Right ventricle myocardium superior (tissue), 1 donor: ENCODE data around the gene SPTLC2. TPM values are rescaled to one million over a fixed set of nuclear protein-coding genes. Genes with fewer than 3 reads are reported as not detected.
"Not testable (repeated sequence)": the region's sequence is repeated elsewhere in the genome, so short reads cannot be mapped to it uniquely, and the experiment has no call there.

Experiments used
- ATAC-seq: fragments of 200-7000 bp; cut with Tn5 transposase; one replicate; pipeline ENCODE4 v1.9.1; 2020; ENCODE audit warnings: mild to moderate bottlenecking; ENCODE audit not compliant: poor library complexity
- DNase-seq: peaks from one replicate; pipeline ENCODE4 v3.0.0-alpha.2; 2020
- intact Hi-C: fragments of 100-400 bp; cut with DNase I; formaldehyde crosslinking; loops from one replicate; pipeline ENCODE4 v1.11.2; 2022
- total RNA-seq: library from RNA; stranded (reverse); fragmentation: NEBNext Ultra II Directional; extraction: Animal tissue kit (Norgen Biotek cat#: 25700); gene quantifications from one replicate; pipeline ENCODE4 v1.2.1, GENCODE V29; 2021
- donor health status: DM: no; HTN: yes; CAD: no; lungs with severe emphysema.

Gene SPTLC2
- total RNA-seq, 1 donor from 2014 or later: 10.2 TPM

DNA sequence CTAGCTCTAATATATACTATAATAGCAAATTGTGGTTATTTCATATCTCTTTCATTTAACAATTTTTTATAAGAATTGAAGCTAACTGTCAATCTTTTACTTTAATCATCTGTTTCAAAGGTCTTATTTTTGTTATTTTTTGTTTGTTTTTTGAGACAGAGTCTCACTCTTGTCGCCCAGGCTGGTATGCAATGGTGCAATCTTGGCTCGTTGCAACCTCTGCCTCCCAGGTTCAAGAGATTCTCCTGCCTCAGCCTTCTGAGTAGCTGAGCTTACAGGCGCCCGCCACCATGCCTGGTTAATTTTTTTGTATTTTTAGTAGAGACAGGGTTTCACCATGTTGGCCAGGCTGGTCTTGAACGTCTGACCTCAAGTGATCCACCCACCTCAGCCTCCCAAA, 87.7 kb downstream of the SPTLC2 start:
- DNase-seq, ATAC-seq, intact Hi-C loops: not testable (repeated sequence)

DNA sequence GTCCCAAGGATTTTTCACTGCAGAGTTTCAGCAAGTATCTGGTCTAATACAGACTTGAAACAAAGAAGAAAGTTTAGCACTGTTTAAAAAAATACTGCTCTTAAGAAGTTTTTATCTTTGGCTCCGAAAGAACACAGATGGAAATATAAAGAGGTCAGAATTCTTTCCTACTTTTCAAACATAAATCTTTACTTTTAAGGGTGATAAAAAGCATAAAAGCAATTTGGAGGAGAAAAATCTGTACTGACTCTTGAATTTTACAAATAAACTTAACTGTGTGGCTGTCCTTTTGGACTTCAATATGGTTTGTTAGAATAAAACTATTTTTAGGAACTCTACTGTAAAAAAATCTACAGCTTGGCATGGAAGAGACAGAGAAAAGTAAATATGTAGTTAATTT, 90.2 kb downstream of the SPTLC2 start:
- intact Hi-C loops: no loop called here
- no peak for DNase-seq
- no peak for ATAC-seq

GRCh38 chr14:77524536-77524935, 91.9 kb downstream of the SPTLC2 start:
- DNase-seq: no peak
- no peak for ATAC-seq
- intact Hi-C loops: no loop called here

DNA sequence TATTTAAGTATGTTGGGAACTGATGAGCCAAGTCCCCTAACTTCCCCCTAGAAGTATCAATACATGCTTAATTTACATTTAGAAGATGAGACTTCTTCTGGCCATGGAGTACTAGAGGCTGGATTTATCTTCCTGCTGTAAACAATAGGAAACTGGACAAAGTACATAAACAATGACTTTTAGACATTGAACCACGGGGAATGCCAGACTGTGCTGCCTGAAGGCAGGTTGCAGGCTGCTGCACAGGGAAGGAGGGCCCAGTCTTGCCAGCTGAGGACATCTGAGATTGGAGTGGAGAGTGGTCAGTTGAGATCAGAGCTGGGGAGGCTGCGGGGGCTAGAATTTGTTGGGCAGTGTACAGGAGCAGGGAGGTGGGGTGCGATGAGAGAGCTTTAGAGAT, 93.3 kb downstream of the SPTLC2 start:
- ATAC-seq (no peak), DNase-seq (no peak)
- intact Hi-C loops: no loop called here

DNA sequence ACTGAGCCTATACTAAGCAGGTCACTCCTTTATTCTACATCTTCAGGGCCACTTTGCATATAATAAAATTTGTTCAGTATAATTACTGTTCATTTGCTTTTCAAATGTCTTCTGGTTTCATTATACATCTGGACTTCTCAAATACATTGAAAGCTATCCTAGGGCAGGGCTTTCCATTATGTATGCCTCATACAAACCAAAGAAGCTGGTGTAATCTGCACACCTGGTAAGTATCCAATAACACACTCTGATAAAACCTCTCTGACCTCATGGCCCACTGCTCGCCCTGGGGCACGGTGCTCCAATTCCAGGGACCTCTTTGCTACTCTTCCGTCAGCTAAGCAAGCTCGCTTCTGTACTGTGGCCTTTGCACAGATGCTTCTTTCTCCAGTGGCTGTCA, 95.9 kb downstream of the SPTLC2 start:
- intact Hi-C loops: no loop called here
- no peak for DNase-seq
- no peak for ATAC-seq

GRCh38 chr14:77516126-77516525, 100.3 kb downstream of the SPTLC2 start:
- intact Hi-C loops: no loop called here
- ATAC-seq (no peak), DNase-seq (no peak)

GRCh38 chr14:77511486-77512162, 104.8 kb downstream of the SPTLC2 start:
- no peak for DNase-seq
- ATAC-seq: no peak
- intact Hi-C loops: no loop called here

GRCh38 chr14:77509366-77509765, 107.1 kb downstream of the SPTLC2 start:
- intact Hi-C loops: no loop called here
- ATAC-seq (no peak), DNase-seq (no peak)

- DNase-seq (no peak), ATAC-seq (no peak)
Measured at GRCh38 chr14:77508876-77509275, 107.6 kb downstream of the SPTLC2 start.

GRCh38 chr14:77508249-77508648, 108.2 kb downstream of the SPTLC2 start:
- intact Hi-C loops: no loop called here

More at GRCh38 chr14:77508876-77509275, 107.6 kb downstream of the SPTLC2 start:
- intact Hi-C loops: no loop called here

GRCh38 chr14:77507762-77508161, 108.7 kb downstream of the SPTLC2 start:
- intact Hi-C loops: no loop called here
- DNase-seq: no peak

More at GRCh38 chr14:77508249-77508648, 108.2 kb downstream of the SPTLC2 start:
- DNase-seq: no peak
- ATAC-seq: no peak

DNA sequence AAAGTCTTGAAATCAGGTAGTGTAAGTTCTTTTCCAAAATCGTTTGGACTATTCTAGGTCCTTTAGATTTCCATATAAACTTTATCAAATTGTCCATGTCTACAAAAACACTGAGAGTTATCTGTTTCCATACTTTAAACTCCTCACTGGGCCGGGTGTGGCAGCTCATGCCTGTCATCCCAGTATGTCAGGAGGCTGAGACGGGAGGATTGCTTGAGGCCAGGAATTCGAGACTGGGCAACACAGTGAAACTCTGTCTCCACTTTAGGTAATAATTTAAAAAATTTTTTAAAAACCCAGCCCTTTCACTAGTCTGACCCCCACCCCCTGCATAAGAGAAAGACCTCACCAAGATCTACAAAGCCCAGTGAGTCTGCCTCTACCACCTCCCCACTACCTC, 111.4 kb downstream of the SPTLC2 start:
- DNase-seq (no peak), ATAC-seq (no peak)
- intact Hi-C loops: no loop called here

More at GRCh38 chr14:77507762-77508161, 108.7 kb downstream of the SPTLC2 start:
- ATAC-seq: no peak

DNA sequence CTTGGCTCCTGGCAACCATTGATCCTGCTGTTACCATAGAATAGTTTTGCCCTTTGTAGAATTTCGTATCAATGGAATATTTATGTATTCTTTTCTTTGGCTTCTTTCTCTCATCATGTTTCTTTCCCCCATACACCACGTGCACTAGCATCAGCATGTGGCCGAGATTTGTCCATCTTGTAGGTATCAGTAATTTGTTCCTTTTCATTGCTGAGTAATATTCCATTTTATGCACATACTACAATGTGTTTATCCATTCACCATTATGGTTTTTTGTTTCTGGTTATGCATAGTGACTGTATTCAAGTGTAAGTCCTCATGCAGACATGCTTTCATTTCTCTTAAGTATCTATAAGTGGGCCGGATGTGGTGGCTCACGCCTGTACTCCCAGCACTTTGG, 113.3 kb downstream of the SPTLC2 start:
- intact Hi-C loops: no loop called here
- ATAC-seq (no peak), DNase-seq (no peak)

DNA sequence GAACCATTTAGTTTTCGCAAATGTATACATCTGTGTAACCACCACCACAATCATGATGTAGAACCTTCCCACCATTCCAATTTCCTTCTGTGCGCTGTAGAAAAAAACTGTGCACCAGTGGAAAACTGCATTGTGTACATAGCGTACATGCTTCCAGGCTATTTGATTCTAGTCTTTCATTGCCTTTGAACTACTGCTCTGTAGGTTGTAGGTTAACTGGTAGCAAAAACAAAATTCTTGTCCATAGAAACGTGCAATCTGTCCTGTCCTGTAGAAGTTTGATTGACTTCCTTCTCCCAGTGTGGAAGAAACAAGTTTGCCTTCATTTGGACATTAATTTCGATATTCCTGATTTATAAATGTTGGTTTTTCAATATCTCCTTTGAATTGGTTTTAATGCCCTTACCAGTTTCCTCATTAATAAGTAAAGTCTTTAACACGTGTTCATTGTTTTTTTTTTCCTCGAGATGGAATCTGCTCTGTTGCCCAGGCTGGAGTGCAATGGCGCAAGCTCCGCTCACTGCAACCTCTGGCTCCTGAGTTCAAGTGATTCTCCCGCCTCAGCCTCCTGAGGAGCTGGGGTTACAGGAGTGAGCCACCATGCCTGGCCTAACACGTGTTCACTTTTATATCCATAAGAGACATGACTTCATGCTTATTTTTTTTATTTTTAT, 114.2 kb downstream of the SPTLC2 start:
- DNase-seq: no peak
- intact Hi-C loops: no loop called here

GRCh38 chr14:77498984-77499527, 117.4 kb downstream of the SPTLC2 start:
- DNase-seq (no peak), ATAC-seq (no peak)
- intact Hi-C loops: no loop called here

More for the DNA sequence above, 114.2 kb downstream of the SPTLC2 start:
- ATAC-seq: no peak

- ATAC-seq: peak; percentile 71
- intact Hi-C loops: no loop called here
- no peak for DNase-seq
Measured at GRCh38 chr14:77498120-77498979, 118.1 kb downstream of the SPTLC2 start, which contains the start of gene ISM2. TSS of gene ISM2 (minus strand) at chr14:77498816. CDS start at chr14:77498793, 23 bp downstream.

- ATAC-seq (no peak), DNase-seq (no peak)
Measured at GRCh38 chr14:77495334-77495733, 121.1 kb downstream of the SPTLC2 start.

DNA sequence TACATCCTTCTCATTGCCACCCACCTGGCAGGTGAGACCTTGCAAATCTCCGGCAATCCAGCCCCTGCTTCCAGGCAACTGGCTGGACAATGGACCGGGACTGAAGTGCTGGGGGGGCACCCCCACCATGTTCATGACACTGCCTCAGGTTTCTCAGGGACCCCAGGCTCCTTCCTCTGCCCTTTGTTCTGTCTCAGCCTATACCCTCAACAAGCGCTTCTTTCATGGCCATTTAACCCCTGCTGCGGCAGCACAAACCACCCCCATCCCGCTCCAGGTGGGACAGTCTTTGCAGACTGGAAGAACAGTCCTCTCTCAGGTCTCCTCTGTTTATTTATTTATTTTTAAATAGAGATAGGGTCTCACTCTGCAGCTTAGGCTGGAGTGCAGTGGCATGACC, 125.4 kb downstream of the SPTLC2 start:
- intact Hi-C loops: no loop called here
- no peak for DNase-seq
- ATAC-seq: no peak

More at GRCh38 chr14:77495334-77495733, 121.1 kb downstream of the SPTLC2 start:
- intact Hi-C loops: no loop called here

DNA sequence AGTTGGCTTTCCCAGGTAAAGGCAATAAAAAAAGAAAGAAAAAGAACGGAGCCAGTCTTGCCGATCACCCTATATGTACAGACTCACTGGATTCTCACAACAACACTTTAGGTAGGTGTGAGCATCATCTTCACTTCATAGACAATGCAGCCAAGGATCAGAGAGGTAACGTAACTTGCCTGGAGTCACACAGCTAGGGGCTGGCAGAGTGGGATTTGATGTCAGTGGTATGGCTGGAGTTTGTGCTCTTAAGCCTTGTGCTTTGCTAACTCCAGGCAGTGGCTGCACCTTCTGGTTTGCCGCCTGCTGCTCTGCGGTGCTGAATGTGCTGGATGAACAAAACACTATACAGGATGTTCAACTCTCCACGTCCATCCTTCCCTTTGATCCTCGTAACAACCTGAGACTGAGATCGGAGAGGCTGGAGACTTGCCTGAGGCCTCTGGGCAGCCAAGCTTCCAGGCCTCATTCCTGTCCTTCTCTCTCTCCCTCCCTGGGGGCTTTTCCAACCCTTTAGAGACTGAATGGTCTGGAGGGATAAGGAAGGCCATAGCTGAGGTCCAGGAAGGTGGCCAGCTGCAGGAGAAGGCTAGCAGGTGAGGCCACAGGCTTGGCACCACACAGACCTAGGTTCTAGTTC, 126.0 kb downstream of the SPTLC2 start:
- DNase-seq (no peak), ATAC-seq (no peak)
- intact Hi-C loops: no loop called here
